Choroid plexus epithelial cell (primary cell): ENCODE data around the gene PDE4B.

Experiments used
- DNase-seq: peaks from one replicate; pipeline ENCODE4 v3.0.0-alpha.2; 2010; ENCODE audit warnings: low read depth
- H3K4me3 ChIP-seq: 2 replicates; pipeline ENCODE4 v1.5.1; 2011; ENCODE audit warnings: low read depth, mild to moderate bottlenecking, control low read depth, low read length, moderate library complexity
- TF ChIP-seq, protein P1 (sequence below): conservative IDR thresholded peaks from 2 replicates; pipeline ENCODE4 v1.5.1; 2011; ENCODE audit warnings: low read depth, mild to moderate bottlenecking, control low read depth, inconsistent platforms, low read length, moderate library complexity

PDE4B gene

DNA sequence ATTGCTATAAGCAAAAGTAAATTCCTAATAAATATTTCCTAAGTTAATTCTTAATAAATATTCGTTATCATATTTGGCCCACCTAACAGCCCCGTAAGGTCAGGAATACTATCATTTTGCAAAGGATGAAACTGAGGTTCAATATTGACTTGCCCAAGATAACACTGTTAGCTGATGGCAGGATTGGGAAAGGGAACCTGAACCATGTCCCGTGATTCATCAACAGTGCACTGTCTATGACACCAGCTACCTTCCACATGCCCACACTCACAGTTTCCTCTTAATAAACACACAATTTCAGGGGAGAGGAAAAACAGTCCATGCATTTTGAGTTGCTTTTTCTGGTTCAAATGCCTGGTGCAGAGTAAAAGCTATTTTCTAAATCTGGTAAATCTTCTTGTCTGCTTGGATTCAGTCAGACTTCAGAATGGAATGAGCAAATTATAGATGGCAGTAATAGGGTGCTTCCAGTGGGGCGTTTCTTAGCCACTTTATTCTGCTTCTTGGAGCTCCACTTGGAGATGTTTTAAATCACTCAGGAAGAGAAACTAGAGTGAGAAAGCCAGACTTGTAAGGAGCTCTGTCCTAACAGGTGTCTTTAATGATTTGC lies 354.6 kb downstream of the PDE4B start:
- DNase-seq = no peak
- no peak overlapping the region for H3K4me3 ChIP-seq
- TF ChIP-seq, protein P1, sequence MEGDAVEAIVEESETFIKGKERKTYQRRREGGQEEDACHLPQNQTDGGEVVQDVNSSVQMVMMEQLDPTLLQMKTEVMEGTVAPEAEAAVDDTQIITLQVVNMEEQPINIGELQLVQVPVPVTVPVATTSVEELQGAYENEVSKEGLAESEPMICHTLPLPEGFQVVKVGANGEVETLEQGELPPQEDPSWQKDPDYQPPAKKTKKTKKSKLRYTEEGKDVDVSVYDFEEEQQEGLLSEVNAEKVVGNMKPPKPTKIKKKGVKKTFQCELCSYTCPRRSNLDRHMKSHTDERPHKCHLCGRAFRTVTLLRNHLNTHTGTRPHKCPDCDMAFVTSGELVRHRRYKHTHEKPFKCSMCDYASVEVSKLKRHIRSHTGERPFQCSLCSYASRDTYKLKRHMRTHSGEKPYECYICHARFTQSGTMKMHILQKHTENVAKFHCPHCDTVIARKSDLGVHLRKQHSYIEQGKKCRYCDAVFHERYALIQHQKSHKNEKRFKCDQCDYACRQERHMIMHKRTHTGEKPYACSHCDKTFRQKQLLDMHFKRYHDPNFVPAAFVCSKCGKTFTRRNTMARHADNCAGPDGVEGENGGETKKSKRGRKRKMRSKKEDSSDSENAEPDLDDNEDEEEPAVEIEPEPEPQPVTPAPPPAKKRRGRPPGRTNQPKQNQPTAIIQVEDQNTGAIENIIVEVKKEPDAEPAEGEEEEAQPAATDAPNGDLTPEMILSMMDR = no peak

DNA sequence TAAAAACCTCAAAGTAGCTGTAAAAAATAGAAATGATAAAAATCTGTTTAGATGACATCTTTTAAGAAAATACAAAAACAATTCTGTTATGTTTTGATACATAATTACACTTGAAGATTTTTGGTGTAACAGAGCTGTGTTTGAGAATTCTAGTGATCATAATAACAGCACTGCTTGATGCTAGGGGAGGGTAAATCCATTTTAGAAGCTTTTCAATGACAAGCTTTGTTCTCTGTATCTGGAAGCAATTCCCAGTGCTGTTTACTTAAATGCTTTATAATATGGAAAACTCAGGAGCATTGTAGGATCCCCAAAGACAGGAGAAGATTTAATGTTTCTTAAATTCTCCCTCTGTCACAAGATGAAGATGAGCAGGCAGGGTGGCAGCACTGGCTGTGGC lies 359.3 kb downstream of the PDE4B start:
- H3K4me3 ChIP-seq = no peak overlapping the region
- no peak for DNase-seq
- TF ChIP-seq, protein P1 = no peak

DNA sequence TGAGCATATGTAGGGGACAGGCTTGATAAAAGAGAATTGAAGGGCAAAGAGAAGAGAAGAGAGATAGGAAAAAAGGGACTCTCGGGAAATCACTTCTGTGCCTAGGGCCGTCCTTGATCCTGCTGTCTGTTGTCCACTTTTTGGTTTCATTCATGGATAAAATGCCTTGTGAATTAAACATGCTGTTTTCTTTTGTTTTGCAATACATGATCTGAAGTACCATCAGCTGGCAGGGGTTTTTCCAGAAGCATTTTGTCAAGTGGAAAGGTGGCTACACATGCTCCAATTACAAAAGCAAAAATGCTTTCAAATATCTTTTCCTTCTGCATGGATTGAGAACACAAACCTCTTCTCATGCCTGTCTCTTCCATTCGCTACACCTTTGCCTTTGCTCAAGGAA lies 361.7 kb downstream of the PDE4B start:
- TF ChIP-seq, protein P1 = no peak
- no peak overlapping the region for H3K4me3 ChIP-seq
- no peak for DNase-seq

DNA sequence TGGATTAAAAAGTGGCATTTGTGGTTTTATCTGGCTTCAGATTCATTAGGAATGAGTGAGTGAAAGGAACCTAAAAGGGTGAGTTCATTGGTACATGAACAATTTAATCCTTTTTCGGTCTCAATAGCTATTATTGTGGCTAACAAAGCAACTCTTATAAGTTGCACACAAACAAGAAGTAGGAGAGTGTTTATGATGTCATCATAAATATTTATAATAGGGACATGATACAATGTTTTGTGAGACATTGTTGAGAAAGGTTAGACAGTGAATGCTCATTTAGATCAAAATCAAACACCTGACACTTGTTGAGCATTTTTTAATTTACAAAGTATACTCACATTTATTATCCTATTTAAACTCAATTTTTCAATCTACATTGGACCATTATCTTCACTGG lies 363.4 kb downstream of the PDE4B start:
- no peak overlapping the region for H3K4me3 ChIP-seq
- TF ChIP-seq, protein P1 = no peak

DNA sequence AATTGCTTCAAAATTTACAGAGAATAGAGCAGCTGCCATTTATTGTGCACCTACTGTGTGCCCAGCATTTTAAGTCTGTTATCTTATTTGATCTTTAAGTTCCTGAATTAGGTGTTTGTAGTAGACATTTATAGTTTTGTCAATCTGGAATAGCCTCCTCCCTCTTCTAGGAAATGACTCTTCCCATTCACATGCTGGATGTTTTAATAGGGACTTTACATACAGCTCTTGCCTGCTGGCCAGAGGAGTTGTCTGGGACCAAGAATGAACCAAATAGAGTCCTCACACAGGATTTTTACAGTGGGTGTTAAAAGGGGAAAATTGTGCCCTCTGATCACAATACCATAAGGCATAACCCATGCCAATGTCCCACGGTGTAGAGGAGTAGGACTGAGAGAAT lies 367.1 kb downstream of the PDE4B start:
- TF ChIP-seq, protein P1 = no peak

More for the DNA sequence above, 363.4 kb downstream of the PDE4B start:
- DNase-seq = no peak

DNA sequence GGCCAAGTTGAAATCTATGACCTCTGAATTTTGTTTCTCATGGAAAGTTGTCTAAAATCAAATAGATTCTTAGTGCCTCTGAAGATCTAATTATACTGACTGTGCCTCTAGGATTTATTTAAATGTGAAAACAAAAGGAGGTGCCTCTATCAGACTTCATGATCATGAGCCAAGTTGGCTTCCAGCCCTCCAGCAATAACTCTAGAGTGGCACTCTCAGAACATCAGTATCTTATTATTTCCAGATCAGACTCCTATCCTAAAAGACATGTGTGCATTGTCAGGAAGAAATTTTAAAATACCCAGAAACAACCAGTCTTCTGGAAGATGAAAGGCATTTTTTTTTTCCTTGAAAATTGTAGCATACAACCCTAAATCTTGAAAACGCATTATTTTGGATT lies 368.0 kb downstream of the PDE4B start:
- TF ChIP-seq, protein P1 = no peak
- no peak overlapping the region for H3K4me3 ChIP-seq
- DNase-seq = no peak

More for the DNA sequence above, 367.1 kb downstream of the PDE4B start:
- H3K4me3 ChIP-seq = no peak overlapping the region
- DNase-seq = no peak

DNA sequence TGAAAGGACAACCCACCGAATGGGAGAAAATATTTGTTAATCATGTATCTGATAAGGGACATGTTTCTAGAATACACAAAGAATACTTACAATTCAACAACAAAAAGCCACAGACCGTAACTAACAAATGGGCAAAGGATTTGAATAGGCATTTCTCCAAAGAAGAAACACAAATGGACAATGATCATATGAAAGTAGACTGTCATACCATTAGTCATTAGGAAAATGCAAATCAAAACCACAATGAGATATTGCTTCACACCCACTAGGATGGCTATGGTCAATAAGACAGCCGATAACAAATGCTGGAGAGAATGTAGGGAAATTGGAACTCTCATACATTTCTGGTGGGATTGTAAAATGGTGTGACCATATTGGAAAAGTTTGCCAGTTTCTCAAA lies 374.1 kb downstream of the PDE4B start:
- no peak overlapping the region for H3K4me3 ChIP-seq
- TF ChIP-seq, protein P1 = no peak
- DNase-seq = no peak
